PC-9 (cell line): ENCODE results near the gene MYO16. TPM values are rescaled to one million over a fixed set of nuclear protein-coding genes. Genes with fewer than 3 reads are reported as not detected.

Experiments used
- BruUV-seq: library from RNA; stranded (reverse); fragments of 400-500 nt; replicated peaks from 2 replicates; lab custom pipeline; 2021; lab: Mats Ljungman, UMichigan
- CTCF ChIA-PET: fragments of 300-600 bp; sonication (Branson Sonifier 250); formaldehyde crosslinking; loops from one replicate; lab custom pipeline; 2022; ENCODE audit warnings: antibody characterized with exemption; lab: Charles Lee
- POLR2A ChIA-PET: fragments of 300-600 bp; sonication (Branson Sonifier 250); formaldehyde crosslinking; loops from one replicate; lab custom pipeline; 2022; ENCODE audit warnings: antibody characterized with exemption; ENCODE audit not compliant: unreplicated experiment; lab: Charles Lee
- DNase-seq, 2 experiments: peaks; one replicate each; pipeline versions ENCODE4 v3.0.0 to v3.0.0-alpha.2; 2015 to 2022; ENCODE audit warnings: mixed read lengths in 1 of 2
- H2AFZ ChIP-seq: fragments of 200-600 bp; sonication (generic); 2 replicates; pipeline ENCODE4 v1.8.1; 2017; ENCODE audit warnings: antibody characterized with exemption
- H3F3A ChIP-seq: fragments of 200-600 bp; sonication (generic); 2 replicates; pipeline ENCODE4 v1.8.1; 2017; ENCODE audit warnings: antibody characterized with exemption, mild to moderate bottlenecking, low read depth; ENCODE audit not compliant: insufficient read depth
- H3K27ac ChIP-seq: fragments of 200-600 bp; sonication (generic); 2 replicates; pipeline ENCODE4 v1.6.1; 2016; ENCODE audit warnings: mixed run types
- H3K27me3 ChIP-seq: fragments of 200-600 bp; sonication (generic); 2 replicates; pipeline ENCODE4 v1.6.1; 2016; ENCODE audit warnings: low read depth, mixed run types; ENCODE audit not compliant: insufficient read depth
- H3K36me3 ChIP-seq: fragments of 200-600 bp; sonication (generic); 2 replicates; pipeline ENCODE4 v1.6.1; 2016; ENCODE audit warnings: low read depth, mixed run types
- H3K4me1 ChIP-seq: fragments of 200-600 bp; sonication (generic); replicated peaks from 2 replicates; pipeline ENCODE4 v1.6.1; 2016; ENCODE audit warnings: mixed run types; ENCODE audit not compliant: insufficient read depth
- H3K4me2 ChIP-seq: fragments of 200-600 bp; sonication (generic); 2 replicates; pipeline ENCODE4 v1.6.1; 2017; ENCODE audit warnings: mixed run types
- H3K4me3 ChIP-seq: fragments of 200-600 bp; sonication (generic); 2 replicates; pipeline ENCODE4 v1.6.1; 2016; ENCODE audit warnings: mixed run types
- H3K79me2 ChIP-seq: fragments of 200-600 bp; sonication (generic); 2 replicates; pipeline ENCODE4 v1.6.1; 2017; ENCODE audit warnings: low read depth, mixed run types
- H3K9me2 ChIP-seq: fragments of 200-600 bp; sonication (generic); 2 replicates; pipeline ENCODE4 v1.8.1; 2017; ENCODE audit warnings: mild to moderate bottlenecking; ENCODE audit not compliant: insufficient read depth
- H3K9me3 ChIP-seq: fragments of 200-600 bp; sonication (generic); 2 replicates; pipeline ENCODE4 v1.8.1; 2016; ENCODE audit warnings: low read depth; ENCODE audit not compliant: insufficient read depth
- H4K20me1 ChIP-seq: fragments of 200-600 bp; sonication (generic); 2 replicates; pipeline ENCODE4 v1.8.1; 2017; ENCODE audit not compliant: insufficient read depth
- EZH2 ChIP-seq: fragments of 200-600 bp; sonication (generic); IDR thresholded peaks from 2 replicates; pipeline ENCODE4 v1.8.0; 2017; ENCODE audit warnings: antibody characterized with exemption, low read depth
- intact Hi-C: fragments of 100-400 bp; cut with micrococcal nuclease; formaldehyde crosslinking; loops from one replicate; pipeline ENCODE4 v1.10.0; 2022; ENCODE audit not compliant: unreplicated experiment
- total RNA-seq: library from RNA; stranded (reverse); gene quantifications from 2 replicates; pipeline ENCODE4 v1.2.3, GENCODE V29; 2021
- TF ChIP-seq, protein P1 (sequence below): fragments of 200-600 bp; sonication (generic); conservative IDR thresholded peaks from 2 replicates; pipeline ENCODE4 v1.6.1; 2017; ENCODE audit warnings: mixed run types, antibody characterized with exemption, mild to moderate bottlenecking, moderate library complexity

MYO16 gene
- total RNA-seq, 1 experiment from 2014 or later = 0.59 TPM

- ChIA-PET POLR2A (no interaction called here), CTCF (no interaction called here)
- Histone ChIP-seq H4K20me1 (no peaks in the 10 kb centered on the region), H3K9me2 (no peaks in the 10 kb centered on the region), H3K4me3 (no peak overlapping the region), H3K27ac (no peak overlapping the region), H3K9me3 (peaks cover 4% of the 10 kb centered on the region), H3K27me3 (no peaks in the 10 kb centered on the region), H3F3A (peaks cover 11% of the 10 kb centered on the region; the same call in 1 of the 2 replicates), H3K36me3 (peaks cover 47% of the 10 kb centered on the region), H3K4me2 (no peak overlapping the region), H2AFZ (no peak overlapping the region), H3K79me2 (no peaks in the 10 kb centered on the region; the same call in 1 of the 2 replicates), H3K4me1 (no peaks in the 10 kb centered on the region)
- no TSS peak for BruUV-seq
- TF ChIP-seq EZH2 = no peak
- intact Hi-C loops = no loop called here
- no peak for DNase-seq
Observed at GRCh38 chr13:109224033-109224432, 594.6 kb downstream of the MYO16 start.

- H3K9me3 ChIP-seq = peaks cover 4% of the 10 kb centered on the region
- TF ChIP-seq, protein P1, sequence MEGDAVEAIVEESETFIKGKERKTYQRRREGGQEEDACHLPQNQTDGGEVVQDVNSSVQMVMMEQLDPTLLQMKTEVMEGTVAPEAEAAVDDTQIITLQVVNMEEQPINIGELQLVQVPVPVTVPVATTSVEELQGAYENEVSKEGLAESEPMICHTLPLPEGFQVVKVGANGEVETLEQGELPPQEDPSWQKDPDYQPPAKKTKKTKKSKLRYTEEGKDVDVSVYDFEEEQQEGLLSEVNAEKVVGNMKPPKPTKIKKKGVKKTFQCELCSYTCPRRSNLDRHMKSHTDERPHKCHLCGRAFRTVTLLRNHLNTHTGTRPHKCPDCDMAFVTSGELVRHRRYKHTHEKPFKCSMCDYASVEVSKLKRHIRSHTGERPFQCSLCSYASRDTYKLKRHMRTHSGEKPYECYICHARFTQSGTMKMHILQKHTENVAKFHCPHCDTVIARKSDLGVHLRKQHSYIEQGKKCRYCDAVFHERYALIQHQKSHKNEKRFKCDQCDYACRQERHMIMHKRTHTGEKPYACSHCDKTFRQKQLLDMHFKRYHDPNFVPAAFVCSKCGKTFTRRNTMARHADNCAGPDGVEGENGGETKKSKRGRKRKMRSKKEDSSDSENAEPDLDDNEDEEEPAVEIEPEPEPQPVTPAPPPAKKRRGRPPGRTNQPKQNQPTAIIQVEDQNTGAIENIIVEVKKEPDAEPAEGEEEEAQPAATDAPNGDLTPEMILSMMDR = no peak
- no peak for TF ChIP-seq EZH2
- H3K79me2 ChIP-seq = no peaks in the 10 kb centered on the region; the same call in 1 of the 2 replicates
- no peaks in the 10 kb centered on the region for H4K20me1 ChIP-seq
- no TSS peak for BruUV-seq
- no peak overlapping the region for H3K4me3 ChIP-seq
- no peak for DNase-seq
- H3F3A ChIP-seq = peaks cover 3% of the 10 kb centered on the region; the same call in 1 of the 2 replicates
- no peaks in the 10 kb centered on the region for H3K9me2 ChIP-seq
- CTCF ChIA-PET = no interaction called here
- POLR2A ChIA-PET = no interaction called here
- no peak overlapping the region for H3K27ac ChIP-seq
- intact Hi-C loops = no loop called here
- peaks cover 67% of the 10 kb centered on the region for H3K36me3 ChIP-seq
- no peaks in the 10 kb centered on the region for H3K4me1 ChIP-seq
- no peak overlapping the region for H3K4me2 ChIP-seq
- no peak overlapping the region for H2AFZ ChIP-seq
- no peaks in the 10 kb centered on the region for H3K27me3 ChIP-seq
Observed at GRCh38 chr13:109226631-109227030, 597.2 kb downstream of the MYO16 start.

GRCh38 chr13:109227344-109227940 lies 598.0 kb downstream of the MYO16 start:
- no peaks in the 10 kb centered on the region for H4K20me1 ChIP-seq
- intact Hi-C loops = no loop called here
- TF ChIP-seq, protein P1 = no peak
- TF ChIP-seq EZH2 = no peak

More at GRCh38 chr13:109227344-109227940, 598.0 kb downstream of the MYO16 start:
- no peak overlapping the region for H2AFZ ChIP-seq
- no peaks in the 10 kb centered on the region for H3K27me3 ChIP-seq
- peaks cover 67% of the 10 kb centered on the region for H3K36me3 ChIP-seq
- H3K79me2 ChIP-seq = no peaks in the 10 kb centered on the region; the same call in 1 of the 2 replicates
- no peak overlapping the region for H3K27ac ChIP-seq
- H3F3A ChIP-seq = peaks cover 3% of the 10 kb centered on the region; the same call in 1 of the 2 replicates
- H3K4me1 ChIP-seq = no peaks in the 10 kb centered on the region
- ChIA-PET CTCF (no interaction called here), POLR2A (no interaction called here)
- no peak overlapping the region for H3K4me2 ChIP-seq
- H3K4me3 ChIP-seq = no peak overlapping the region
- H3K9me2 ChIP-seq = no peaks in the 10 kb centered on the region
- no peak for DNase-seq
- BruUV-seq = no TSS peak
- peaks cover 4% of the 10 kb centered on the region for H3K9me3 ChIP-seq
